ENCODE results near the gene ROPN1.

GRCh38 chr3:124019291-124019690 is 27.4 kb upstream of the ROPN1 start:
- TF ChIP-seq CTCF (IDR thresholded peaks at IDR 0.05; ENCODE audit: insufficient read depth, low read length, poor library complexity, severe bottlenecking) (no peak), EZH2phosphoT487 (conservative IDR thresholded peaks at IDR 0.05; ENCODE audit: low read length) (no peak)
